OCI-LY7 (cell line): ENCODE results near the gene C1orf198.

Source experiments
- EZH2phosphoT487 ChIP-seq: fragments of 200-600 bp; sonication (generic); IDR thresholded peaks from 2 replicates; pipeline ENCODE4 v1.6.1; 2018; ENCODE audit warnings: low read depth, borderline replicate concordance, mild to moderate bottlenecking, mixed run types, antibody characterized with exemption, low read length, moderate library complexity, mixed read lengths
- TF ChIP-seq, protein P1 (sequence below): fragments of 200-600 bp; sonication (generic); conservative IDR thresholded peaks from 2 replicates; pipeline ENCODE4 v1.5.1; 2014; ENCODE audit warnings: mild to moderate bottlenecking, antibody characterized with exemption, low read length, moderate library complexity, mixed read lengths

DNA sequence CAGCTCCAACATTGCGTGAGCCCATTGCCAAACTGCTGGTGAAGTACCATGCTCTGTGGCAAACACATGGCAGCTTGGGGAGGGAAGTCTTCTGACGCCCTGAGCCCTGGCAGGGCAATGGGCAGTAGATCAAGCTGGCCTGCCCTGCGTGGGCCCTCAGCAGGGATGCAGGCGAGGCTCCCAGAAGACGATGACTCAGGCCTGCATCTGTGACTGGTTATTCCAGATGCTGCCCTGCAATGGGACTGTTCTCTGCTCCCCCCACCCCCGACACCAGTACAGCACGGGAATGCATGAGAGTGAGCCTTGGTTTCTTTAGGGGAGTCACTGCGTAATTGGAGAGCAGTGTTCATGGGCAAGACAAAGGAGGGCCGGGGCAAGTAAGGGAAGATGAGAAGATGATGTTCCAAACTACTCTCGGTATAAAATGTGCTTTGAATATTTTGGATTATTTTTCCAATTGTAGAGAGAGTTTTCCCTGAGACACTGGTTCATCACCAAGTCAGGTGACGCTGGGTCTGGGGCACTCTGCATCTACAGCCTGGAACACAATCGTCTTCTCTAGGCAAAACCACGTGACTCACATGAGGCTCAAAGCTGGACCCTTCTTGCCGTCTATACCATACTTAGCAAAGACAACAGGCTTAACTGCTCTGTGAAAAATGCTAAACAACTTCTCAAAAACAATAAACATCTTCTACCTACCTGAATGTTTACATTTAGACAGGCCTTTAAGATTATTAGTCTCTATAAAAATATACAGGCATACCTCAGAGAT, 9.0 kb upstream of the C1orf198 start:
- TF ChIP-seq, protein P1, sequence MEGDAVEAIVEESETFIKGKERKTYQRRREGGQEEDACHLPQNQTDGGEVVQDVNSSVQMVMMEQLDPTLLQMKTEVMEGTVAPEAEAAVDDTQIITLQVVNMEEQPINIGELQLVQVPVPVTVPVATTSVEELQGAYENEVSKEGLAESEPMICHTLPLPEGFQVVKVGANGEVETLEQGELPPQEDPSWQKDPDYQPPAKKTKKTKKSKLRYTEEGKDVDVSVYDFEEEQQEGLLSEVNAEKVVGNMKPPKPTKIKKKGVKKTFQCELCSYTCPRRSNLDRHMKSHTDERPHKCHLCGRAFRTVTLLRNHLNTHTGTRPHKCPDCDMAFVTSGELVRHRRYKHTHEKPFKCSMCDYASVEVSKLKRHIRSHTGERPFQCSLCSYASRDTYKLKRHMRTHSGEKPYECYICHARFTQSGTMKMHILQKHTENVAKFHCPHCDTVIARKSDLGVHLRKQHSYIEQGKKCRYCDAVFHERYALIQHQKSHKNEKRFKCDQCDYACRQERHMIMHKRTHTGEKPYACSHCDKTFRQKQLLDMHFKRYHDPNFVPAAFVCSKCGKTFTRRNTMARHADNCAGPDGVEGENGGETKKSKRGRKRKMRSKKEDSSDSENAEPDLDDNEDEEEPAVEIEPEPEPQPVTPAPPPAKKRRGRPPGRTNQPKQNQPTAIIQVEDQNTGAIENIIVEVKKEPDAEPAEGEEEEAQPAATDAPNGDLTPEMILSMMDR = no peak
- TF ChIP-seq EZH2phosphoT487 = no peak
